Osteoblast (primary cell): Measurements from ENCODE around the gene FASTKD3. TPM values are rescaled to one million over a fixed set of nuclear protein-coding genes. Genes with fewer than 3 reads are reported as not detected.

Experiments
- DNase-seq: peaks from one replicate; pipeline ENCODE4 v3.0.0; 2011; ENCODE audit warnings: low spot score, mixed read lengths; ENCODE audit not compliant: insufficient read length; ENCODE audit errors: missing footprints
- H2AFZ ChIP-seq: 2 replicates; pipeline ENCODE4 v1.6.0; 2011; ENCODE audit warnings: mild to moderate bottlenecking, low read length
- H3K27ac ChIP-seq: 2 replicates; pipeline ENCODE4 v1.5.1; 2011; ENCODE audit warnings: mild to moderate bottlenecking, low read depth, low read length, moderate library complexity
- H3K27me3 ChIP-seq: 2 replicates; pipeline ENCODE4 v1.6.0; 2012; ENCODE audit warnings: mild to moderate bottlenecking, control low read depth, inconsistent platforms, low read length, moderate library complexity; ENCODE audit not compliant: insufficient read depth
- H3K36me3 ChIP-seq: 2 replicates; pipeline ENCODE4 v1.5.1; 2011; ENCODE audit warnings: mild to moderate bottlenecking, low read length, control low read depth, moderate library complexity; ENCODE audit not compliant: insufficient read depth
- H3K4me1 ChIP-seq: 2 replicates; pipeline ENCODE4 v1.5.1; 2011; ENCODE audit warnings: mild to moderate bottlenecking, low read length, control low read depth, moderate library complexity; ENCODE audit not compliant: insufficient read depth
- H3K4me2 ChIP-seq: 2 replicates; pipeline ENCODE4 v1.6.0; 2011; ENCODE audit warnings: mild to moderate bottlenecking, low read length; ENCODE audit not compliant: insufficient read depth
- H3K4me3 ChIP-seq: fragments of 200-600 bp; sonication (generic); 3 replicates; pipeline ENCODE4 v1.5.1; 2012; ENCODE audit warnings: mild to moderate bottlenecking, low read length, inconsistent platforms; ENCODE audit not compliant: insufficient read depth
- H3K79me2 ChIP-seq: 2 replicates; pipeline ENCODE4 v1.6.0; 2012; ENCODE audit warnings: mild to moderate bottlenecking, low read length, control low read depth, inconsistent platforms; ENCODE audit not compliant: insufficient read depth
- H3K9me3 ChIP-seq: 2 replicates; pipeline ENCODE4 v1.5.1; 2011; ENCODE audit warnings: low read depth, low read length, control low read depth
- H4K20me1 ChIP-seq: 2 replicates; pipeline ENCODE4 v1.6.0; 2012; ENCODE audit warnings: mild to moderate bottlenecking, low read length, control low read depth; ENCODE audit not compliant: insufficient read depth
- total RNA-seq: library from RNA; depleted of rRNA; stranded (reverse); fragments of >200 nt; gene quantifications from 2 replicates; pipeline ENCODE4 v1.2.3, GENCODE V29; 2012
- TF ChIP-seq, protein P1 (sequence below): IDR thresholded peaks from 2 replicates; pipeline ENCODE4 v1.5.1; 2011; ENCODE audit warnings: mild to moderate bottlenecking, low read depth, low read length, moderate library complexity; ENCODE audit errors: extremely low read depth

FASTKD3 gene
- total RNA-seq, 1 donor = 10.9 TPM

DNA sequence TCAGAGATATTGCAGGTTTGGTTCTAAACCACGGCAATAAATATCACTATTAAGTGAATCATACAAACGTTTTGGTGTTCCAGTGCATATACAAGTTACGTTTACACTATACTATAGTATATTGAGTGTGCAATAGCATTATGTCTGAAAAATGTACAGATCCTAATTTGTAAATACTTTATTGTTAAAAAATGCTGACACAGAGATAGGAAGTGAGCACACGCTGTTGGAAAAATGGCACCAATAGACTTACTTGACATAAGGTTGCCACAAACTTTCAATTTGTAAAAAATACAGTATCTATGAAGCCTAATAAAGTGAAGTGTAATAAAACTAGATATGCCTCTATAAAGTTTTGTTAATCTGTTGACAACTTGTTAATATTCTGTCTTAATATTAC, 33.8 kb downstream of the FASTKD3 start:
- no peaks in the 10 kb centered on the region for H3K36me3 ChIP-seq
- no peaks in the 10 kb centered on the region for H3K27me3 ChIP-seq
- H3K4me3 ChIP-seq = no peak overlapping the region
- no peak overlapping the region for H2AFZ ChIP-seq
- no peaks in the 10 kb centered on the region for H3K79me2 ChIP-seq
- no peaks in the 10 kb centered on the region for H3K4me1 ChIP-seq
- no peak overlapping the region for H3K27ac ChIP-seq
- H3K9me3 ChIP-seq = no peaks in the 10 kb centered on the region
- no peak for DNase-seq
- TF ChIP-seq, protein P1, sequence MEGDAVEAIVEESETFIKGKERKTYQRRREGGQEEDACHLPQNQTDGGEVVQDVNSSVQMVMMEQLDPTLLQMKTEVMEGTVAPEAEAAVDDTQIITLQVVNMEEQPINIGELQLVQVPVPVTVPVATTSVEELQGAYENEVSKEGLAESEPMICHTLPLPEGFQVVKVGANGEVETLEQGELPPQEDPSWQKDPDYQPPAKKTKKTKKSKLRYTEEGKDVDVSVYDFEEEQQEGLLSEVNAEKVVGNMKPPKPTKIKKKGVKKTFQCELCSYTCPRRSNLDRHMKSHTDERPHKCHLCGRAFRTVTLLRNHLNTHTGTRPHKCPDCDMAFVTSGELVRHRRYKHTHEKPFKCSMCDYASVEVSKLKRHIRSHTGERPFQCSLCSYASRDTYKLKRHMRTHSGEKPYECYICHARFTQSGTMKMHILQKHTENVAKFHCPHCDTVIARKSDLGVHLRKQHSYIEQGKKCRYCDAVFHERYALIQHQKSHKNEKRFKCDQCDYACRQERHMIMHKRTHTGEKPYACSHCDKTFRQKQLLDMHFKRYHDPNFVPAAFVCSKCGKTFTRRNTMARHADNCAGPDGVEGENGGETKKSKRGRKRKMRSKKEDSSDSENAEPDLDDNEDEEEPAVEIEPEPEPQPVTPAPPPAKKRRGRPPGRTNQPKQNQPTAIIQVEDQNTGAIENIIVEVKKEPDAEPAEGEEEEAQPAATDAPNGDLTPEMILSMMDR = no peak
- no peak overlapping the region for H3K4me2 ChIP-seq
- no peaks in the 10 kb centered on the region for H4K20me1 ChIP-seq

DNA sequence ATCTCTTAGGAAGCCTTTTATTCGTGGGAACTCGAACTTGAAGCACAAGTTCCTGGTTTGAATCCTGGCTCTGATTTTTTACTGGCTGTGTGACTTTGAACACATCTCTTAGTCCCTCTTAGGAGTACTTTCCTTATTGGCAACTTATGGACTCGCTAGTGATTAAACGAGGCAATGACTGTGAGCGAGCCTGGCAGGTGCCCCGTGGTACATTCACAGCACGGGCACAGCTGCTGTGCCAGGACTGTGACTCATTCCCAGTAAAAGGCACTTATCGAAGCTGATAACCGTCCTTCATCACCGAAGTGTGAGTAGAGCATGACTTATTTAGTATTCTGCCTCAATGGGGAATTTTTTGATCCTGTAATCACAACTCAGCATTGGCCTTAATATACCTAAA, 40.6 kb downstream of the FASTKD3 start:
- Histone ChIP-seq H3K27ac (no peak overlapping the region), H3K79me2 (no peaks in the 10 kb centered on the region), H2AFZ (no peak overlapping the region), H3K4me2 (no peak overlapping the region), H3K4me3 (no peak overlapping the region), H3K36me3 (no peaks in the 10 kb centered on the region), H3K9me3 (no peaks in the 10 kb centered on the region), H3K4me1 (no peaks in the 10 kb centered on the region), H3K27me3 (no peaks in the 10 kb centered on the region), H4K20me1 (no peaks in the 10 kb centered on the region)
- no peak for DNase-seq
- TF ChIP-seq, protein P1 = no peak

DNA sequence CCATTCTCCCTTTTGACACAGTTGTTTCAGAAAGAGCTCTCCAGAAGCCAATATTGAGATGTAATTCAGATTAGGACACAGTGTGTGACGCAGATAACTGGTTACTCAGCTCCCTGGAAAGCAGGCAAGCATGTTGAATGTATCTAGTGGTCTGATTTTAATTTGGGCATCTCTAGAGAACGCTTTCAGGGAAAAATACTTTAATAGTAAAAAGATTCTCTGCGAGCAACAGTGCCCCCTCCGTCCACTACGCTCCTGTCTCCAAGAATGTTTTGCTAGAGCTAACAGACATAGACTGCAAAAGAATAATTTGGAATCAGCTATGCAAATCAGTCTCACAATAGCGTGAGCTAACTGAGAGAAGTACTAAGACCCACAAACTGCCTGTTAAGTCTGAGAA, 41.2 kb downstream of the FASTKD3 start:
- H2AFZ ChIP-seq = no peak overlapping the region
- no peaks in the 10 kb centered on the region for H3K79me2 ChIP-seq
- no peak overlapping the region for H3K4me3 ChIP-seq
- DNase-seq = no peak
- H3K36me3 ChIP-seq = no peaks in the 10 kb centered on the region
- H3K27me3 ChIP-seq = no peaks in the 10 kb centered on the region
- no peak overlapping the region for H3K27ac ChIP-seq
- TF ChIP-seq, protein P1 = no peak
- no peaks in the 10 kb centered on the region for H4K20me1 ChIP-seq
- no peak overlapping the region for H3K4me2 ChIP-seq
- H3K9me3 ChIP-seq = no peaks in the 10 kb centered on the region
- no peaks in the 10 kb centered on the region for H3K4me1 ChIP-seq

DNA sequence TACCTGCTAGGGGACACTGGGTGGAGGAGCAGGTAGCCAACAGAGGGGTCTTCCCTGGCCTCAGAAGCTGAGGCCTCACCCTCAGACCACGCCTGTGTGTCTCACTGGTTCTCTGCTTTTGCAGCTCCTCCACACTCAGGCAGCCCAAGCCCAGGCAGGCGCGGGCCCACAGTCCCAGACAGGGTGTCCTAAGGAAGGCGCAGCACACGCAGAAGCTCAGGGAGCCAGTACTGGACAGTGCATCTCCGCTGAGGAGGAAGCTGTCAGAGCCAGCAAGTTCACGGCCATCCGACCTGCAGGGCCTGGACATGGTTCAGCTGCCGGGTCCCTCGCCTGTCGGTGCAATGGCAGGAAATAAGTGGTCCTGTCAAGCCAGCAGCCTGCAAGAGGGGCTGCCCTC, 43.2 kb downstream of the FASTKD3 start:
- no peak for DNase-seq
- no peaks in the 10 kb centered on the region for H3K9me3 ChIP-seq
- H3K36me3 ChIP-seq = no peaks in the 10 kb centered on the region

More for the DNA sequence above, 43.2 kb downstream of the FASTKD3 start:
- Histone ChIP-seq H2AFZ (no peak overlapping the region), H3K27ac (no peak overlapping the region), H3K4me2 (no peak overlapping the region), H3K79me2 (no peaks in the 10 kb centered on the region), H4K20me1 (no peaks in the 10 kb centered on the region), H3K4me3 (no peak overlapping the region), H3K27me3 (no peaks in the 10 kb centered on the region), H3K4me1 (no peaks in the 10 kb centered on the region)
- TF ChIP-seq, protein P1 = no peak
